GM19468 (cell line): Measurements from ENCODE around the gene COL4A1.
"Not testable (repeated sequence)": the region's sequence is repeated elsewhere in the genome, so short reads cannot be mapped to it uniquely, and the experiment has no call there.

ENCODE experiments used
- ATAC-seq: cut with Tn5 transposase; IDR thresholded peaks from one replicate; pipeline ENCODE4 v1.9.1; 2021; ENCODE audit warnings: mild to moderate bottlenecking, moderate library complexity, moderate number of reproducible peaks; ENCODE audit not compliant: unreplicated experiment; ENCODE audit errors: extremely low read depth

Gene COL4A1

GRCh38 chr13:110128546-110128945 lies 178.4 kb downstream of the COL4A1 start:
- ATAC-seq = no peak

GRCh38 chr13:110127986-110128511 lies 178.9 kb downstream of the COL4A1 start:
- no peak for ATAC-seq

- ATAC-seq = no peak
Observed at GRCh38 chr13:110126391-110126961, 180.5 kb downstream of the COL4A1 start.

- ATAC-seq = no peak
Observed at GRCh38 chr13:110125613-110126272, 181.2 kb downstream of the COL4A1 start.

GRCh38 chr13:110125157-110125556 lies 181.8 kb downstream of the COL4A1 start:
- no peak for ATAC-seq

GRCh38 chr13:110124201-110124940 lies 182.6 kb downstream of the COL4A1 start:
- no peak for ATAC-seq

GRCh38 chr13:110123041-110123809 lies 183.7 kb downstream of the COL4A1 start:
- no peak for ATAC-seq

- no peak for ATAC-seq
Observed at GRCh38 chr13:110121422-110122083, 185.4 kb downstream of the COL4A1 start.

- no peak for ATAC-seq
Observed at GRCh38 chr13:110119935-110120905, 186.7 kb downstream of the COL4A1 start.

GRCh38 chr13:110118106-110118505 lies 188.9 kb downstream of the COL4A1 start:
- no peak for ATAC-seq

GRCh38 chr13:110116072-110116487 lies 190.9 kb downstream of the COL4A1 start:
- no peak for ATAC-seq

- no peak for ATAC-seq
Observed at GRCh38 chr13:110115591-110115990, 191.4 kb downstream of the COL4A1 start.

- ATAC-seq = no peak
Observed at GRCh38 chr13:110114316-110114715, 192.6 kb downstream of the COL4A1 start.

- no peak for ATAC-seq
Observed at GRCh38 chr13:110113284-110113764, 193.6 kb downstream of the COL4A1 start.

- ATAC-seq = not testable (repeated sequence)
Observed at GRCh38 chr13:110112379-110112778, 194.6 kb downstream of the COL4A1 start.

- ATAC-seq = no peak
Observed at GRCh38 chr13:110110783-110111182, 196.2 kb downstream of the COL4A1 start.

GRCh38 chr13:110109910-110110309 lies 197.0 kb downstream of the COL4A1 start:
- no peak for ATAC-seq

GRCh38 chr13:110109140-110109783 lies 197.7 kb downstream of the COL4A1 start:
- ATAC-seq = no peak
